ENCODE results near the gene MEIS1. TPM values are rescaled to one million over a fixed set of nuclear protein-coding genes. Genes with fewer than 3 reads are reported as not detected.
A peak's percentile ranks its signal among the peaks of the same experiment; 100 is the strongest.

MEIS1 gene
- total and polyA plus RNA-seq, 2 experiments from 2014 or later, result 0.16 to 0.28 TPM

- H3K27me3 ChIP-seq (ENCODE audit: insufficient read depth), result peaks cover 37% of the 10 kb centered on the region
- ATAC-seq (peak; percentile 24), DNase-seq (ENCODE audit: low spot score) (peak; percentile 84)
- H3K27ac Mint-ChIP-seq, result no peak overlapping the region
- H3K4me3 Mint-ChIP-seq, result peak overlapping the region; percentile 77
- no peaks in the 10 kb centered on the region for H3K36me3 Mint-ChIP-seq (ENCODE audit: low read depth)
- no peak for TF ChIP-seq ZNF114 (CRISPR knock-in tag; IDR thresholded peaks at IDR 0.05)
- no peak for TF ChIP-seq ZNF331 (CRISPR knock-in tag; IDR thresholded peaks at IDR 0.05; ENCODE audit: low read depth)
- no peak for TF ChIP-seq CREB1 (CRISPR knock-in tag; IDR thresholded peaks at IDR 0.05; ENCODE audit: low read depth)
- TF ChIP-seq, protein P1, sequence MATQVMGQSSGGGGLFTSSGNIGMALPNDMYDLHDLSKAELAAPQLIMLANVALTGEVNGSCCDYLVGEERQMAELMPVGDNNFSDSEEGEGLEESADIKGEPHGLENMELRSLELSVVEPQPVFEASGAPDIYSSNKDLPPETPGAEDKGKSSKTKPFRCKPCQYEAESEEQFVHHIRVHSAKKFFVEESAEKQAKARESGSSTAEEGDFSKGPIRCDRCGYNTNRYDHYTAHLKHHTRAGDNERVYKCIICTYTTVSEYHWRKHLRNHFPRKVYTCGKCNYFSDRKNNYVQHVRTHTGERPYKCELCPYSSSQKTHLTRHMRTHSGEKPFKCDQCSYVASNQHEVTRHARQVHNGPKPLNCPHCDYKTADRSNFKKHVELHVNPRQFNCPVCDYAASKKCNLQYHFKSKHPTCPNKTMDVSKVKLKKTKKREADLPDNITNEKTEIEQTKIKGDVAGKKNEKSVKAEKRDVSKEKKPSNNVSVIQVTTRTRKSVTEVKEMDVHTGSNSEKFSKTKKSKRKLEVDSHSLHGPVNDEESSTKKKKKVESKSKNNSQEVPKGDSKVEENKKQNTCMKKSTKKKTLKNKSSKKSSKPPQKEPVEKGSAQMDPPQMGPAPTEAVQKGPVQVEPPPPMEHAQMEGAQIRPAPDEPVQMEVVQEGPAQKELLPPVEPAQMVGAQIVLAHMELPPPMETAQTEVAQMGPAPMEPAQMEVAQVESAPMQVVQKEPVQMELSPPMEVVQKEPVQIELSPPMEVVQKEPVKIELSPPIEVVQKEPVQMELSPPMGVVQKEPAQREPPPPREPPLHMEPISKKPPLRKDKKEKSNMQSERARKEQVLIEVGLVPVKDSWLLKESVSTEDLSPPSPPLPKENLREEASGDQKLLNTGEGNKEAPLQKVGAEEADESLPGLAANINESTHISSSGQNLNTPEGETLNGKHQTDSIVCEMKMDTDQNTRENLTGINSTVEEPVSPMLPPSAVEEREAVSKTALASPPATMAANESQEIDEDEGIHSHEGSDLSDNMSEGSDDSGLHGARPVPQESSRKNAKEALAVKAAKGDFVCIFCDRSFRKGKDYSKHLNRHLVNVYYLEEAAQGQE (IDR thresholded peaks at IDR 0.05; ENCODE audit: unreplicated experiment), result no peak
- TF ChIP-seq ZNF462 (CRISPR knock-in tag; IDR thresholded peaks at IDR 0.05), result no peak
- 0 out of 2 replicates have a peak, but pooled peaks have one; percentile 4 for TF ChIP-seq NANOG (IDR thresholded peaks at IDR 0.05; ENCODE audit: borderline replicate concordance)
- no peaks in the 10 kb centered on the region for H3K9me2 ChIP-seq (ENCODE audit: insufficient read depth)
- no peak overlapping the region for H2AFZ ChIP-seq
- H3K4me1 ChIP-seq (ENCODE audit: insufficient read depth), result peaks cover 27% of the 10 kb centered on the region
- no peaks in the 10 kb centered on the region for H3F3A ChIP-seq (replicated peaks; ENCODE audit: low read depth)
- peaks cover 37% of the 10 kb centered on the region for H3K4me1 Mint-ChIP-seq
- H3K27me3 Mint-ChIP-seq (ENCODE audit: insufficient read depth, low read depth, poor library complexity), result peaks cover 15% of the 10 kb centered on the region
- H3K4me3 ChIP-seq, result peak overlapping the region; percentile 61
- no peaks in the 10 kb centered on the region for H3K79me2 ChIP-seq (replicated peaks; ENCODE audit: insufficient read depth)
- H3K36me3 ChIP-seq (ENCODE audit: insufficient read depth), result no peaks in the 10 kb centered on the region
- H3K27ac ChIP-seq (ENCODE audit: low read depth), result no peak overlapping the region
- H4K20me1 ChIP-seq (replicated peaks; ENCODE audit: insufficient read depth), result no peaks in the 10 kb centered on the region
- H3K4me2 ChIP-seq, result peak overlapping the region; percentile 85
- no peaks in the 10 kb centered on the region for H3K9me3 Mint-ChIP-seq
Observed at GRCh38 chr2:66573416-66573815, 138.5 kb downstream of the MEIS1 start.
